GM10248 (cell line): ENCODE measurements around the gene ANKS1A.

Source experiments
- CTCF ChIA-PET: fragments of 300-600 bp; sonication (Branson Sonifier 250); formaldehyde crosslinking; extraction: SDS; loops from one replicate; lab custom pipeline; 2021; ENCODE audit warnings: antibody characterized with exemption; lab: Yijun Ruan, JAX
- POLR2A ChIA-PET: fragments of 350-650 bp; sonication (Branson Sonifier 250); formaldehyde crosslinking; extraction: SDS; loops from one replicate; lab custom pipeline; 2020; ENCODE audit warnings: antibody characterized with exemption; lab: Yijun Ruan, JAX
- DNase-seq: peaks from one replicate; pipeline ENCODE4 v3.0.0; 2012; ENCODE audit errors: extremely low spot score
- CTCF ChIP-seq: IDR thresholded peaks from 2 replicates; pipeline ENCODE4 v1.5.1; 2012; ENCODE audit warnings: mild to moderate bottlenecking, low read depth; ENCODE audit errors: extremely low read depth, missing control alignments, control extremely low read depth

ANKS1A gene

DNA sequence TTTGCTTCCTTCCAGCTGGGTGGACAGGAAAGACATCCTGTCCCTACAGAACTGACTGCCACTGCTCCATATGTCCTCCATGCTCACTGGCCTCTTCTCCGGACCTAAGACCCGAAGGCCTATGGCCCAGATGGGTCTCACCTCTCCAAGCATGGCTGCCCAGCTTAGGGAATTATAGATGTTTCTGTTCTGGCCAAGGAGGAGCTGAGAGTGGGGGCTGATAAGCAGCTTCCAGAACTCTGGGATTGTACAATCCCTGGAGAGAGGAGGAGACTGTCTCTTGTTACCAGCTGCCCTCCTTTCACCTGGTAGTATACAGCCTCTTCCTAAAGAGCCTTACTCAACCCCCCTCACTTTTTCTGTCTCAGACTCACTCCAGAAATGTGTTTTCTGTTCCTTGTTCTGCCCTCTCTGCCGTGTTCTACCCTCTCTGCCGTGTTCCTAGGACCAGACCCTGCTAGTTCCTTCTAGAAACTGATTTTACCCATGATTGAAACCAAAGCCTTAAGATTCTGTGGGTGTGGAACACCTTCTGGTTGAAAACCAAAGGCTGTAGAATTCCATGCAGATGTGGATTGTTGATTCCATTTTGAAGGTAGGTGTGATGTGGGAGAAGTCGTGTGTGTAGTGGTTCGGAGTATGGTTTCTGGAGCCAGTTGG, 28.7 kb downstream of the ANKS1A start:
- CTCF ChIA-PET: no interaction called here
- TF ChIP-seq CTCF: no peak
- DNase-seq: no peak
- POLR2A ChIA-PET: no interaction called here

DNA sequence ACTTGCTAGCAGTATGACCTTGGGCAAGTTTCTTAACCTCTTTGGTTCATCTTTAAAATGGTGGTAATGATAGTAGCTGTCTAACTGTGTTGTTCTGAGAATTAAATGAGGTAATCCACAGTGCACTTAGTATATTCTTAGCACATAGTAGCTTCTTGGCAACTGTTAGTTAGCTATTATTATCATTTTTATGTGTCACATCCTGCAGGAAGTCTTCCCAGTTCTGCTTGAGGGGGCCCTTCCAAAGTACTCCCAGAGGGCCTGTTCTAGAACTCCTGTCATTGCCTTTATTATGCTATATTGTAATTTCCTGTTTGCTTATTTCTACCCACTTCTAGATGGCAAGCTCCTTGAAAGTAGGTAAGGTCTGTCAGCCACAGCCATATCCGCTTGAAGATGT, 30.6 kb downstream of the ANKS1A start:
- no peak for DNase-seq

DNA sequence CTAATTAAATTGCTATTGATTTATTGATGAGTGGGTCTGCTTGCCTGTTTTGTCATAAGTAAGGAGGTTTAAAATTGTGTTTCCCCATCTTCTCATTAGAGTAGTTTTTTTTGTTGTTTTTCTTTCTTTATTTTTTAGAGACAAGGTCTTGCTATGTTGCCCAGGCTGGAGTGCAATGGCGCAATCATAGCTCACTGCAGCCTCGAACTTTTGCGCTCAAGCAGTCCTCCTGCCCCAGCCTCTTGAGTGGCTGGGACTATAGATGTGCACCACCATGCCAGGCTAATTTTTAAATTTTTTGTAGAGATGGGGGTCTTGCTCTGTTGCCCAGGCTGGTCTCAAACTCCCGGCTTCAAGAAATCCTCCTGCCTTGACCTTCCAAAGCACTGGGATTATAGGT, 31.0 kb downstream of the ANKS1A start:
- POLR2A ChIA-PET: no interaction called here
- no peak for TF ChIP-seq CTCF
- DNase-seq: no peak
- CTCF ChIA-PET: interaction anchor here (1.0 kb wide), 1 partner anchor 18 kb away, joined by 3 read pairs; no protein-coding TSS in a partner anchor

More for the DNA sequence above, 30.6 kb downstream of the ANKS1A start:
- CTCF ChIA-PET: interaction anchor here (1.0 kb wide), 1 partner anchor 17 kb away, joined by 3 read pairs; no protein-coding TSS in a partner anchor
- POLR2A ChIA-PET: no interaction called here
- no peak for TF ChIP-seq CTCF

GRCh38 chr6:34922177-34922663, 33.2 kb downstream of the ANKS1A start:
- DNase-seq: no peak
- ChIA-PET CTCF (interaction anchor here (1.5 kb wide), 1 partner anchor 282 kb away, joined by 5 read pairs; no protein-coding TSS in a partner anchor), POLR2A (no interaction called here)
- TF ChIP-seq CTCF: no peak

DNA sequence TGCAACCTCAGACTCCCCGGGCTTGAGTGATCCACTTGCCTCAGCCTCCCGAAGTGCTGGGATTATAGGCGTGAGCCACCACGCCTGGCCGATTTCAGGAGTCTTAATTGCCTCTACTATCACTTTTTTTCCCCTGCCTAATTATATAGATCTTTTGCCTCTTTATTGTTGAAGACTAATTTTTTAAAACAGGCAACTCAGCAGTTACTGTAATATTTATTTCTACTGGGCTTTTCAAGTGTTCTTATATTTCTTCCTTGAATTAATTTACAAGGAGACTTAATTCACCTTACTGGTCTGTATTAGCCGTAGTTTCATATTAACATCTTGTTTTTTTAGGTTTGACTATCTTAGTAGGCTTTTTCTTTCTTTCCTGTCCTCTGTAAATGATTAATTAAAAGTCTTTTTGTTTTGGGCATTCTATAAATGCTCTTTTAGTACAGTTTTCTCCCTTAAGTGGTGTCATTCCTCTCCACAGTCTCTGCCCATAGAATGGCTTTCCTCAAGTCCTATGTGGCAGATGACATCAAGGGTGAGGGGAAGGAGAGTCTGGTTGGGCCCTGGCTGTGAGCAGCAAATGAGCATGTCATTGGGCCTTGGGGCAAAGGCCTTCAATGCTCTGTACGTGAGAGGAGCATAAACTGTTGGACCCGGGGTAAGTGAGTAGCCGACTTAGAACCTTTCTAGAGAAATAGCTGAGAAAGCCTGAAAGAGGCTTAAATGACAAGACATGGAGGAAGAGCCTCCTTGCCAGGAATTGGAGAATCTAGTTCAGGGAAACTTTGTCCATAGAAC, 36.0 kb downstream of the ANKS1A start:
- CTCF ChIA-PET: no interaction called here
- POLR2A ChIA-PET: no interaction called here
- TF ChIP-seq CTCF: no peak
- DNase-seq: no peak

DNA sequence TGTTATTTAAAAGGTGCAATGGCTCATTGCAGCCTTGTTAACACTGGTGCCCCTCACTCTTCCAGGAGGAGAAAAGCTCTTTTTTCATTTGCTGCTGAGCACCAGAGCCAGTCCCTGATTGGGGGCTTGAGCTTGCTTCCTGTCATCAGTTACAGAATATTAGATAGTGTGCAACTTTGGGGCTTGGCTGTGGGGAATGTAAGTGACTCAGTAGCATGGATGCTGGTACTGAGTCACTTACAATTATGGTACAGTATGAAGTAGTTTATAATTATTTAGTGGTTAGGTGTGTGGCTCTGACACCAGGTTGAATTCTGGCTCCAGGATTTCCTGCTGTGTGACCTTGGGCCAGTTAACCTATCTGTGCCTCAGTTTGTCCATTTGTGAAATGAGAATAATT, 37.6 kb downstream of the ANKS1A start:
- ChIA-PET POLR2A (no interaction called here), CTCF (no interaction called here)
- no peak for TF ChIP-seq CTCF
- DNase-seq: no peak
